ENCODE results near the gene COL12A1. TPM values are rescaled to one million over a fixed set of nuclear protein-coding genes. Genes with fewer than 3 reads are reported as not detected.

Gene COL12A1
- total RNA-seq, 1 experiment from 2014 or later: not detected

DNA sequence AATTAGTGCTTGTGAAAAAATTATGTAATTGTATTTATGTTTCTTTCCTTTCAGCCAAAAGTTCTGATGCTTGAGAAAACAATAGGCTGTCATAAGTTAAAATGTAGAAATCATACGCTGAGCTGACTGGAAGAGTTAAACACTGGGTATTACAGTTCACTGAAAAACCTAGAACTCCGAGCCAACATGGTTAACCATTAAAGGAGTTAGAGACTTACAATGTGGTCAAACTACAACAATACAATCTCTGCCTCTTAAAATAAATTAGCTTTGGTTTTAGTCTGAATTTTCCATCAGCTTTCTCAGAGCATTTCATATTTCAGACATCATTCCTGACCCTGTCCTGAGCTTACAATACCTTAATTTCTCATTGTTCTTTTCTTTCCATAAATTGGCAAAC, 91.0 kb downstream of the COL12A1 start:
- in situ Hi-C loops (cut with HindIII; ENCODE audit: low sequenced_read_pairs): no loop called here

DNA sequence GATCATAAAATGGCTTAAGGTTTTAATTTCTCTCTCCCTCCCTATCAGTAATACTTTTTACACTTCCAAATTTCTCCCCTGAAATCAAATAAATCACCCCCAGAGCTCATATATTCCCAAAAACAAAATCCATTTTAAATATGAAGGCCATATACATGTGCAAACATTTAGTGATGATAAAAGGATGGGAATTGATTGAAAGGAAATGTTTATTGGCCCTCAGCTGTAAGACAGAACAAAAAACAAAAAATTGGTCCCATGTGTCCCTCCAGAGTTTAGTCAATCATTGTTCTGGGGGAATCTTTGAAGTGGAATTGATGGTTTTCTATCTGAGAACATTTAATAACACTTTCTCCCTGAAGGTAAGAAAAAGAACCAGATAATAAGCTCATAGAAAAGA, 91.7 kb downstream of the COL12A1 start:
- DNase-seq (ENCODE audit: low spot score): no peak
- in situ Hi-C loops (cut with HindIII; ENCODE audit: low sequenced_read_pairs): no loop called here

More for the DNA sequence above, 91.0 kb downstream of the COL12A1 start:
- DNase-seq (ENCODE audit: low spot score): no peak

DNA sequence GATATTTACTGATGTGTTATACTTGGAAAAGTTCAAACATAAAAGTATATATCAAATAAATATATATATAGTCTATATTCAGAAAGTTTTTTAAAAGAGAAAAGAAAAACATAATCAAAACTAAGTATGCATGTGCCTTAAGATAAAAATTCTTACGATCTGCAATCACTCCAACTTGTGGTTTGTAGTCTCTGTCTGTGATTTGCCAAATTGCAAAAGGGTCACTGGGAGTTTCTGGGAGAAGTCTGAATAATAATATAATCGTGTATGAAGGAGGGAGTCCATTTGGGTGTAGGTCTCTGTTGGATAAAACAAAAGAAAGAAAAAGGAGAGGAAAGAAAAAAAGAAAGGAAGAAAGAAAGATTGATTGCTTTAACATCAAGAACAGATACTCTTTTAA, 92.4 kb downstream of the COL12A1 start:
- in situ Hi-C loops (cut with HindIII; ENCODE audit: low sequenced_read_pairs): no loop called here
- no peak for DNase-seq (ENCODE audit: low spot score)

DNA sequence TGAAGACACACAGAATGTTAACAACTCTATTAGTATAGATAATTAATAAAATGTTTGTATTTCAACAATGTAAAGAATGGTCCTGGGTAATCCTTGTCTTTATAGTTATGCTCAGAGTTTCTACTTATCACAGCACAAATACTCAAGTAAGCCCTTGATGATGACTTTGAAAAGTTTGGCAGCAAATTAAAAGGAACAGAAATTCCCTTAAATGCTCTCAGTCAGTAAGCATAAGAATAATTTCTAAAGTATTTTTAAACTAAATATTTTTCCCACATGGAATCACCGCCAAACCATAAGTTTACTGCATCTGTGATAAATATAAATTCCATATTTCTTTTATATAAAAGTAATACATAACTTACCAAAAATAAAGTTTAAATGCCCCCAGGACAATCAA, 96.1 kb downstream of the COL12A1 start:
- in situ Hi-C loops (cut with HindIII; ENCODE audit: low sequenced_read_pairs): no loop called here
- no peak for DNase-seq (ENCODE audit: low spot score)

DNA sequence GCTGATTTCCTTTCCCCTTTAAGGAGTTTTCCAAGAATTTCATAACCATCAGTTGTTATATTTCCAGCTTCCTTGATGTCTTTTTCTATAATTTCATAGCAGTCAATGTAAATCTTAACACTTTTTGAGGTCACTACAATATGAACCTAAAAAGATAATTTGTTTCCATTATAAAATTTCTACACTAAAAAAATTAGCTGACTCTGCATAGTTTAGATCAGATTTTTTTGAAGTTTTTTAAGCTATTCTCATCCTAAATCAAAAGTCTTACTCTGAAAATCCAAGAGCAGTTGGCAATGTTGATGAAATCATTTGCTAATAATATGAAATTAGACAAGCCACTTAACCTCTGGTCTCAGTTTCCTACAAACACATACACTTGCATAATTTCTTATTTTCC, 96.8 kb downstream of the COL12A1 start:
- DNase-seq (ENCODE audit: low spot score): no peak

DNA sequence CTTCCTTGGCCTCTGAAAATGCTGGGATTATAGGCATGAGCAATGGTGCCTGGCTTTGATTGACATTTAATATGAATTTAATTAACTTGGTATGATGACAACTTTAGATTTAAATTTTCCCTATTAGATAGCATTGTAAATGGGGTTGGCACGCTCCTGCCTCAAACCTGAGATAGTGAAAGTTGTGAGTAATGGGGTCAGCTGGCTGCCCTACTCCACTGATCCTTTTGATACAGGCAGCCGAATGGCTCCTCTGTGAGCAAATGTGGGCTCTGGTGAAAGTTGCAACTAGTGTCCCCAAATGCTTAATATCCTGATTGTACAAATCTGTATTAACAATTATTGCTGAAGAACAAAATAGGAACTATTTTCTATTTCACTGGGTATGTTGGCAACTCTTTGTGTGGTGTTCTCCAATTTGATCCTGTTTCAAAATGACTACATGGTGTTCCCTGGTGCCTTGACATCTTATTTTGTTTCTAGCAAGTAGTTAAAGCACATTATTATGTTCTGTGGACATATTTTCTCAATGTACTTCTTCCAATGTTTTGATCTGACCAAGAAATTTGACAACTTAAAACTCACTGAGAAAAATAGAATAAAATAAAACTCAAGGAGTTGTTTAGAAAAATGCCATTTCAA, 97.4 kb downstream of the COL12A1 start:
- in situ Hi-C loops (cut with HindIII; ENCODE audit: low sequenced_read_pairs): no loop called here
- no peak for DNase-seq (ENCODE audit: low spot score)

More for the DNA sequence above, 96.8 kb downstream of the COL12A1 start:
- in situ Hi-C loops (cut with HindIII; ENCODE audit: low sequenced_read_pairs): no loop called here

DNA sequence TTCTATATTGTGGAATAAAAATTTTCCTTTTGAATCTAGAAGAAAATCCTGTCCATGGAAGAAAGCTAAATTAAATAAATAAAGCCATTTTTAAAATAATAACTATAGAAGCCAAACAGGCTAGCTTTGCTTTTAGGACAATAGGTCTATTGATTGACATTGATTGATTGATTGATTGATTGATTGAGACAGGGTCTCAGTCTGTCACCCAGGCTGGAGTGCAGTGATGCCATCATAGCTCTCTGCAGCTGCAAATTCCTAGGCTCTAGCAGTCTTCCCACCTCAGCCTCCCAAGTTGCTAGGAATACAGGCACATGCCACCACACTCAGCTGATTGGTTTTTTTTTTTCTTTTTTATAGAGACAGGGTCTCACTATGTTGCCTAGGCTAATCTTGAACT, 97.9 kb downstream of the COL12A1 start:
- no peak for DNase-seq (ENCODE audit: low spot score)
- in situ Hi-C loops (cut with HindIII; ENCODE audit: low sequenced_read_pairs): no loop called here

DNA sequence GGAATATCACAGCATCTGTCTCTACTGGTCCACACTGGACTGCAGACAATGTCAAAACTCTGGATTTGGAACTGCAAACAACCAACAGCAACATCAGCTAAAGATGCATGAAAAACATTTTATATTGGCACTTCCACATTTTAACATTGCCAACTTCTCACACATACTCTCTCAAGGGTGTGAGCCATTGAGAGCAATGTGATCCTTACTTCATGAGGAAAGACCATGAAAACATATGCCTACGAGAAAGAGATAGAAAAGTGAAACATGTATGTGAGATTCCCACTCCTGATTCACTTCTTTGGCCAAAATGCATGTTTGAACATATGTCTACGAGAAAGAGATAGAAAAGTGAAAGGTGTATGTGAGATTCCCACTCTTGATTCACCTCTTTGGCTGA, 99.4 kb downstream of the COL12A1 start:
- in situ Hi-C loops (cut with HindIII; ENCODE audit: low sequenced_read_pairs): no loop called here

DNA sequence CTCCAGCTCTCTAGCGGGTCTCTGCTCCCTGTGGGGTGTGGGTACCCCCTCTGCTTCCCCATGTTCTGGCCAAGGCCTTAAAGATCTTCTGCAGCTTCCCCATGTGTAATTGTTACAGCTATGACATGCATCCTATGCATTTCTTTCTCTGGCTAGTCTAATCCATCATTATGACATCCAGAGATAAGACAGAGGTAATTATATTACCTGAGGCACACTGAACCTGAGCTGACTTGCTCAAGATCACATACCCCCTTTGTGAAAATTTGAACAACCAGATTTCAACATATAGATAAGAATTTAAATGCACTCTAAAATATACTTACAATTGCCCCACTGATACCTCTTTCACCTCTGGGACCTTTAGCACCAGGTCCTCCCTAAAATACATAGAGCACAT, 102.4 kb downstream of the COL12A1 start:
- DNase-seq (ENCODE audit: low spot score): no peak
- in situ Hi-C loops (cut with HindIII; ENCODE audit: low sequenced_read_pairs): no loop called here

More for the DNA sequence above, 99.4 kb downstream of the COL12A1 start:
- DNase-seq (ENCODE audit: low spot score): no peak

DNA sequence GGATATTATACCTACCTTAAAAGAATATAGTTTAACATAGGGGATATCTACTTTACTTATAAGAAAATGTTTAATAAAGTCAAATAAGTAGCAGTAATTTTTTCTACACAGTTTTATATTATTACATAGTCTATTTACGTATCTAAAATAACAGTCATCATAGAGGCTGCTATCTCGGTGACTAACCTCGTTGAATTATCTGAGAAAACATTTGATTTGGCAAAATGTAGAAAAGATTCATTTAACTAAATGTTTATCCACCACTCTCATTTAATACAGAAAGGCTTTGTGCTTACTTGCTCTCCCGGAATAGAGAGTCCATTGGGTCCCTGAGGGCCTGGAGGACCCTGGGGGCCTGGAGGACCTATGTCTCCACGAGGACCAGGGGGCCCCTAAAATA, 103.6 kb downstream of the COL12A1 start:
- in situ Hi-C loops (cut with HindIII; ENCODE audit: low sequenced_read_pairs): no loop called here
- no peak for DNase-seq (ENCODE audit: low spot score)

DNA sequence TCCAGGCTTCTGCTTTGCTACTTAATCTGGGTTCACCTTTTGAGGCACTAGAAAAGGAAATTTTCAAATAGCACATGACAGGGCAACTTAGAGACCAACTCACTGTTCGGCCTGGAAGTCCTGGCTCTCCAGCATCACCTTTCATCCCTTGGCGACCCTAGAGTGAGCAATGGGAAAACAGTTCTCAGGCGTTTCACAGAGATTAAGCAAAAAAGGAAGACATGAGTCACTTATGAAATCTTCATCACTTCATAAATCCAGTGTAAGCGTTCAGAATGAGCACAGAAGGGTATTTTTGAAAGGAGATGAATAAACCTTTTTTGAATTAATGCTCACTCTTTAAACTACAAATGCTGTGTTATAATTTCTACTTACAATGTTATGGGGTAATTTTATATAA, 104.0 kb downstream of the COL12A1 start:
- in situ Hi-C loops (cut with HindIII; ENCODE audit: low sequenced_read_pairs): no loop called here
- DNase-seq (ENCODE audit: low spot score): no peak

DNA sequence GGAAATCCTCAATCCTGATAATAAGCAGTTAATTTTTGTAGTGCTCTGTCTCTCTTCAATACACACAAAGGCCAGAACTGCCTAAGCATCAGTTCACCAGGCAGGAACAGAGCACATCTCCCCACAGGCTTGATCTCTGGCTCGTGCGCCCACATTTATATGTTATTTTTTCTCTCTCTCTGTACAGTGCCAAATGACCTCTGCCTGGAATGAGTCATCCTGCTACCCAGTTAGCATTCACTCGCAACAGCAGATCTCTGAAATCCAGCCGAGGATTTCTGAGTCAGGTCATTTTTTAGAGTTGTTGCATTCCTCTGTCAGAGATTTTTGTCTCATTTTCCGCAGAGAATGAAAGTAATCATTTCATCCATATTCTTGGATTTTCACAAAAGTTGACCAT, 107.1 kb downstream of the COL12A1 start:
- in situ Hi-C loops (cut with HindIII; ENCODE audit: low sequenced_read_pairs): no loop called here
- DNase-seq (ENCODE audit: low spot score): no peak

DNA sequence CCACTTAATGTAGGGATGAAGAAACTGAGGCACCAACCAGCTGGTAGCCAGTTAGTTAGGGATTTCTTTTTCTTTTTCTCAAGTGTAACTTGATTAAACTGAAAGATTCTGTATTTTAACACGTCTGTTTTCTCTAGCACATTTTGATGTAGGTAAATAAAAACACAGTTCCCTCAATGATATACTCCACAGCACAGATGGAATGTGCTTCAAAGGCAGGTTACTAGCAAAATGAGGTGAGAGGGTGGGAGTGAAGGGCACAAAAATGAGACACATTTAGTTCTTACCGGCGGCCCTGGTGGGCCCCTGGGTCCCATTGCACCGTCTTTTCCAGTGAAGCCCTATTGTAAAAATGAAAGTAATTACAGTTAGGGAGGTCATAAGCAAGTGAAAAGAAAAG, 108.9 kb downstream of the COL12A1 start:
- DNase-seq (ENCODE audit: low spot score): no peak
- in situ Hi-C loops (cut with HindIII; ENCODE audit: low sequenced_read_pairs): no loop called here

DNA sequence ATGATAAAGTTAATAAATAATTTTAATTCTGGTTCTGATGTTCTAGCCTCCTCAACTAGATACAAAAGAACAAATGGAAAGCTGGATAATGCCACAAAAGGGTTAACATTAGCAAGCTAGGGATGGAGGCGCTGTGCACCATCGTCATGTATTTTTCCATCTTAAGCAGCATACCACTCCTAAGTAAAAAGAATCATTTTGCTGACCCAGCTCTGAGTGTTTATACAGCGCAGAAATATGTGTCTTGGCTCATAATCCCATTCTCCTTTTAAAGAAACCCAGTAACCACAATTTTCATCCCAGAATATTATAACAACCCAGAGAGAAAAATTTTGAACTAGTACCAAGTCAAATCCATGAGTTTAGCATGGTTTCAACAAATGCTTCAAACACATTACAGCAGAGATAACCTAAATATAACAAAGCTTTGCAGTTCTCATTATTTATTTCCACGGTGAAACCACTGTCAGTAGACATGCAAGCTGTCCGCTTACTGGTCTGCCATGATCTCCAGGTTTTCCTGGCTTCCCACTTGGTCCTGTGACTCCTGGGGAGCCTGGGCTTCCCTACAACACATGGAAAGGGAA, 111.1 kb downstream of the COL12A1 start:
- in situ Hi-C loops (cut with HindIII; ENCODE audit: low sequenced_read_pairs): no loop called here
- DNase-seq (ENCODE audit: low spot score): no peak

DNA sequence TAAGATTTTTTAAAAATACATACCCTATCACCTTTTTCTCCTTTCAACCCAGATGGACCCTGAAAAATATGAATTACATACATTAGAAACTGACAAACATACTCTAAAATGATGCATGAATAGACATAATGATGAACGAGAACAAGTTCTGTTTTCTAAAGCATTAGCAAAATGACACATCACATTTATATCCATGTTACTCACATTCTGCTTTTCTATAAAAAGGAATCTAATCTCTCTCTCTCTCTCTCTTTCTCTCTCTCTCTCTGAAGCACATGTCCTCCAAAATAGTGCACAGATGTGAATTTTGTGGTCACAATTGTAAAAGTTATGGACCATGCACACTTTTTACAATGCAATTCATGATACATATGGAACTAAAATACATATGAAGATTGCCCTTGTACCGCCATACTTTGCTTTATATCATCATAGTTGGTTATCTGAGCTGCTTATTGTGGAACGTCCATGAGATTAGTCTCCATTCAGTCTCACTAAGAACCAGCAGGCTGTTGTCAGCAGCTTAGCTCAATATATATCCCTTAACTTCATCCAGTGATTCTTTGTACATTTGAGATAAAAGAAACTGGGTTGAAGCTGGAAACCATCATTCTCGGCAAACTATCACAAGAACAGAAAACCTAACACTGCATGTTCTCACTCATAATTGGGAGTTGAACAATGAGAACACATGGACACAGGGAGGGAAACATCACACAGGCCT, 114.2 kb downstream of the COL12A1 start:
- in situ Hi-C loops (cut with HindIII; ENCODE audit: low sequenced_read_pairs): no loop called here
- no peak for DNase-seq (ENCODE audit: low spot score)

DNA sequence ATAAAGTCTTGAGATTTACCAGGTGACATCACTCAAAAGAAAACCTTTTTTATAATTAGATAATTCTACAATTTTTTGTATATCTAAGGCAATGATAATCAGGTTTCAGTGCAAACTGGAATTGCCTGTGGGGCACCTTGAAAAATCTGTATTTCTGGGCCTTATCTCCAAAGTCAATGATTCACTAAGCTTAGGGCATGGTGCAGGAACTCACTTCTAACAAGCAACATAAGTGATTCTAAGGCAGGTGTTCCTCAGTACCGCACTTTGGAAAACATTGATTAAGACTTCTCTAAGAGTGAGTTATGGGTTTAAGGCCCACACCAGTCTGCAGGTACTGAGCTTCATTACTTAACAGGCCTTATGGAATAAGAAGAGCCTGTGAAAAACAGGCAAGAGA, 115.3 kb downstream of the COL12A1 start:
- no peak for DNase-seq (ENCODE audit: low spot score)
- in situ Hi-C loops (cut with HindIII; ENCODE audit: low sequenced_read_pairs): no loop called here

DNA sequence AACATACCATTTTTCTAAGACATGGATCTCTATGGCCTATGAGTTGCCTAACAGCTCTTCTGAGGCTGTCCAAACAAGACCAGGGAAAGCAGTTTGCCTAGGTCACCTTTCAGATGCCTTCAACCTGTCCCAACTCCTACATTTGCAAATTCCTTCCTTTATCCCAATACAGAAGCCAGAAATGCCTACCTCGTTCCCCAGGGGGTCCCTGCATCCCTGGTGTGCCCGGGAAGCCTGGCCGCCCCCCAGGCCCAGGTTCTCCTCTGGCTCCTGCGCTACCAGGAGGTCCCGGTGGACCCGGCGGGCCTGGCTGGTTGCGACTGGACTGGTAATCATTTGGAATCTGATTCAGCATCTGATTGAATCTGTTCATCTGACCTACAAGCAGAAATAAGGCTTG, 115.9 kb downstream of the COL12A1 start:
- in situ Hi-C loops (cut with HindIII; ENCODE audit: low sequenced_read_pairs): no loop called here
- DNase-seq (ENCODE audit: low spot score): no peak

DNA sequence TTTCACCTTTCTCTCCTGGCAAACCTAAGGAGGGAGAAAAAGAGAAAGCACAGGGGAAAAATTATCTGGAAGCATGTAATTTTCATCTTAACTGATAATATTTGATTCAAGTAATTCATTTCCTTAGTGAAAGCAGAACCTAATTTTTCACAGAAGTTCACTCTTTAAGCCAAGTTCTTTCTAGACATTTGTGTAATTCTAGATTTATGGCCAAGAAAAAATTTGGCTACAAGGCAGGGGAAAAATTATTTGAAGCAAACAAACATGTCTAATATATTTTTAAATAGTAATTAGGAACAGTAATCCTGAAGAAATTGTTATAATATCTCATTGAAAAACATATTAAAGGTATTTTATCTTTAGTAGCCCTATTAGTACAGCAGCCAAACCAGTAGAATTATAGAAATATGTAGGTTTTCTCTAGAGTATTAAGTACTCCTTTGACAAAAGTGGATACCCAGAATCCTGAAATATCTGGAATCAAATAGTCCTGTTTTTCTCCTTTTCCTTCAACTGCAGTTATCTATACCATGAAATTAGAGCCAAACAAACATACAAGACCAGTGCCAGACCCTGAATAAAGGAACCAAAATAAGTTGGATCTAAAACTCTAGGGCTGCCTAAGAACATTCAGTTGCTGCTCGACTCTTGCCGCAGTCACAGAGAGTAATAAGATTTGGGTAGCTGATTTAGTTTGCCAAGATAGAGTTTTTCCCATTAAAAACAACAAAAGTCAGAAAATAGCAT, 116.5 kb downstream of the COL12A1 start:
- in situ Hi-C loops (cut with HindIII; ENCODE audit: low sequenced_read_pairs): no loop called here
- DNase-seq (ENCODE audit: low spot score): no peak

DNA sequence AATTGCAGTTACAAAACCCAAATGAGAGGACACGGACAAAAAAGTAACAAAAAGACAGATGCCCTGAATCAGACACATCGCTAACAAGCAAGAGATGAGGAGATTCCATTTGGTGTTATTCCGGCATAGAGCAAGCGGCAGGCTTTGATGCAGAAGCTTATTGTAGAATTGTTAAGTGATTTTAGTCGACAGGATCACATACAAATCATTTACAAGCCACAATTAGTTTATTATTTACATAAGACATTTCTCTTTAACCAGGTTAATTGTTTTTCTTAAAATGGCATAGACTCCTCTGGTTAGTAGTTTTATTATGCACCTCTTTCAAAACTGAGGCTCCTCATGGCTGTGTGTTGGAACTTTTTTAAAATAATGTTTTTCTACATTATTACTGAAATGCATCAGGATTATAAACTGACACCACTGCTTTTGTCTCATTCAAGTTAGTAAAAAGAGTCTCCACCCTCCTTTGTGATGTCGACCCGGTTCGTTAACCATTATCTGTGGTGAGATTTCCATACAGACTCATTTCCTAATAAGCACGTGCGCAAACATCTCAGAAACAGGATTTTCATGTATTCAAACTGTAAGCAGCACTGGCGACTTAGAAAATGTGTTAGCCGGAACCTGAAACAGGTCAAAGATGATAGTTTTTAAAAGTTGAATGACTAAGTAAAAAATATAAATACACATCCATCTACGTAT, 119.8 kb downstream of the COL12A1 start:
- in situ Hi-C loops (cut with HindIII; ENCODE audit: low sequenced_read_pairs): no loop called here
- no peak for DNase-seq (ENCODE audit: low spot score)
